ENCODE results near the gene SF1.

- TF ChIP-seq REST (IDR thresholded peaks at IDR 0.05; ENCODE audit: insufficient replicate concordance, low read depth) (no peak), POLR2AphosphoS5 (IDR thresholded peaks at IDR 0.05; ENCODE audit: low read depth) (no peak)
Measured at GRCh38 chr11:64739871-64740270, 38.5 kb downstream of the SF1 start.

All from HL-60 (cell line).